Endothelial cell of umbilical vein (primary cell): ENCODE data around the gene UPP2. TPM values are rescaled to one million over a fixed set of nuclear protein-coding genes. Genes with fewer than 3 reads are reported as not detected.

Source experiments
- BruUV-seq: library from RNA; stranded (reverse); fragments of 400-500 nt; replicated peaks from 2 replicates; lab custom pipeline; 2021; lab: Mats Ljungman, UMichigan
- CTCF ChIA-PET: fragments of 300-600, 350-600 bp; sonication (Branson Sonifier 250); formaldehyde crosslinking; loops from one replicate; lab custom pipeline; 2021; ENCODE audit warnings: antibody characterized with exemption, inconsistent platforms; lab: Charles Lee
- POLR2A ChIA-PET: fragments of 300-600, 350-600 bp; sonication (Branson Sonifier 250); formaldehyde crosslinking; loops from one replicate; lab custom pipeline; 2021; ENCODE audit warnings: antibody characterized with exemption, inconsistent platforms; lab: Charles Lee
- DNase-seq: peaks from one replicate; pipeline ENCODE4 v3.0.0-alpha.2; 2011; ENCODE audit warnings: low read depth, low spot score
- FAIRE-seq: peaks from 2 replicates; lab custom pipeline; 2011; peaks lifted over from hg19 to GRCh38; lab: Jason Lieb, UNC
- H2AFZ ChIP-seq: 2 replicates; pipeline ENCODE4 v1.6.0; 2012; ENCODE audit warnings: low read depth, low read length, control low read depth, inconsistent platforms
- H3K27ac ChIP-seq: 2 replicates; pipeline ENCODE4 v1.5.1; 2011; ENCODE audit warnings: low read depth, mild to moderate bottlenecking, control low read depth, low read length, moderate library complexity; ENCODE audit not compliant: insufficient read depth
- H3K27me3 ChIP-seq, 2 experiments: 2 replicates each; pipeline versions ENCODE4 v1.6.0 to v1.6.1; 2011; ENCODE audit warnings: low read length in 2 of 2, mixed read lengths in 1 of 2; ENCODE audit not compliant: control insufficient read depth in 2 of 2, insufficient read depth in 2 of 2
- H3K36me3 ChIP-seq, 2 experiments: 2 replicates in 1 of 2; 3 replicates in 1 of 2; pipeline ENCODE4 v1.5.1; 2011; ENCODE audit warnings: low read length in 2 of 2, mild to moderate bottlenecking in 1 of 2, moderate library complexity in 1 of 2; ENCODE audit not compliant: control insufficient read depth in 2 of 2, insufficient read depth in 2 of 2; ENCODE audit errors: extremely low read depth in 1 of 2
- H3K4me1 ChIP-seq: 3 replicates; pipeline ENCODE4 v1.5.1; 2011; ENCODE audit warnings: mild to moderate bottlenecking, low read length; ENCODE audit not compliant: control insufficient read depth, insufficient read depth; ENCODE audit errors: extremely low read depth
- H3K4me2 ChIP-seq: 2 replicates; pipeline ENCODE4 v1.6.1; 2011; ENCODE audit warnings: low read length, control low read depth, mixed read lengths; ENCODE audit not compliant: insufficient read depth
- H3K4me3 ChIP-seq, 3 experiments: fragments of 200-600 bp in 1 of 3; sonication (generic), shearing (Covaris generic) in 1 of 3; replicated peaks in 1 of 3; 2 replicates each; pipeline ENCODE4 v1.5.1; 2011 to 2016; ENCODE audit warnings: control low read depth in 3 of 3, low read length in 3 of 3, mild to moderate bottlenecking in 2 of 3, inconsistent platforms in 1 of 3, low read depth in 1 of 3, moderate library complexity in 1 of 3; ENCODE audit not compliant: insufficient read depth in 1 of 3
- H3K79me2 ChIP-seq: 2 replicates; pipeline ENCODE4 v1.6.0; 2012; ENCODE audit warnings: low read length, inconsistent platforms; ENCODE audit not compliant: control insufficient read depth, insufficient read depth
- H3K9ac ChIP-seq: replicated peaks from 2 replicates; pipeline ENCODE3; 2011; ENCODE audit warnings: low read length, control low read depth; ENCODE audit not compliant: insufficient read depth; ENCODE audit errors: extremely low read depth
- H3K9me1 ChIP-seq: replicated peaks from 3 replicates; pipeline ENCODE4 v1.6.0; 2011; ENCODE audit warnings: mild to moderate bottlenecking, low read length; ENCODE audit not compliant: control insufficient read depth, insufficient read depth; ENCODE audit errors: extremely low read depth
- H3K9me3 ChIP-seq: replicated peaks from 2 replicates; pipeline ENCODE4 v1.5.1; 2012; ENCODE audit warnings: low read length, inconsistent platforms; ENCODE audit not compliant: control insufficient read depth, insufficient read depth
- H4K20me1 ChIP-seq: replicated peaks from 2 replicates; pipeline ENCODE3; 2011; ENCODE audit warnings: mild to moderate bottlenecking, low read length; ENCODE audit not compliant: control insufficient read depth, insufficient read depth; ENCODE audit errors: extremely low read depth
- FOS ChIP-seq: IDR thresholded peaks from 2 replicates; pipeline ENCODE4 v1.6.1; 2011; ENCODE audit warnings: mild to moderate bottlenecking, low read length, moderate library complexity, borderline replicate concordance; ENCODE audit not compliant: insufficient read depth
- POLR2AphosphoS5 ChIP-seq: IDR thresholded peaks from 2 replicates; pipeline ENCODE4 v1.6.1; 2012; ENCODE audit warnings: low read depth, mild to moderate bottlenecking, control low read depth, low read length, moderate library complexity; ENCODE audit not compliant: insufficient read depth
- dilution Hi-C: fragments of 300-500 bp; cut with MboI; formaldehyde crosslinking; loops from one replicate; pipeline ENCODE4 v1.15.0; 2019; ENCODE audit warnings: low sequenced_read_pairs; ENCODE audit not compliant: extremely low pct_ligation_motif_present
- intact Hi-C: fragments of 100-400 bp; cut with micrococcal nuclease; formaldehyde crosslinking; loops from one replicate; pipeline ENCODE4 v1.10.0; 2022
- polyA plus RNA-seq, 4 experiments: library from polyadenylated mRNA; depleted of rRNA in 3 of 4; stranded (reverse) in 3 of 4; unstranded in 1 of 4; fragments of >200 nt; gene quantifications; 2 replicates each; pipeline versions ENCODE4 v1.2.1 to v1.2.3, GENCODE V29; 2011 to 2012; ENCODE audit warnings: missing spikeins in 1 of 4
- total RNA-seq: library from RNA; stranded (reverse); gene quantifications from 2 replicates; pipeline ENCODE4 v1.2.3, GENCODE V29; 2021
- TF ChIP-seq, protein P1 (sequence below): IDR thresholded peaks from 2 replicates; pipeline ENCODE4 v1.6.1; 2011; ENCODE audit not compliant: insufficient read depth, insufficient read length

The UPP2 gene
- total and polyA plus RNA-seq, 2 donors (not counting 3 experiments of a cell fraction or from before 2014, with no cell fraction given), result not detected

DNA sequence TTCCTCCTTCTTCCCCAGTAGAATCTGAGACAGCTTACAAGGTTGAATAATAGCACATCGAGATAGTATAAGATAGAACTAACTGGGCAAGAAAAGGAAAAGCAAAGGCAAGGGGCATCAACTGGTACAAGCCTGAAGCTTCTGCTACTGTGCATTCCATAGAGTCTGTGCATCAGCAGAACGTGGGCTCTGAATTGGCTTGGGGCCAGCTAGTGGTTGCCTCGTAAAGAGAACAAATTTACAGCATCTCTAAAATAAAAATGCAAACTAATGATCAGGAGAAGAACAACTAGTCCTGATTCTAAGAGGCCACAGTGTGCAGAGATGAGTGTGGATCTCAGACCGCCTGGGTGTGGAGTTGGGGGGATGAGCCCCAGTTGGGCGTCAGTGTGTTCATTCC, 36.6 kb downstream of the UPP2 start:
- Histone ChIP-seq H3K4me1 (no peaks in the 10 kb centered on the region), H3K27me3 (peaks cover 1 to 4% of the 10 kb centered on the region in 2 experiments), H4K20me1 (no peaks in the 10 kb centered on the region), H3K9ac (no peak overlapping the region), H3K9me1 (no peaks in the 10 kb centered on the region), H3K9me3 (no peaks in the 10 kb centered on the region), H3K4me2 (no peak overlapping the region), H2AFZ (no peak overlapping the region), H3K36me3 (no peaks in the 10 kb centered on the region), H3K4me3 (no peak overlapping the region), H3K27ac (no peak overlapping the region), H3K79me2 (no peaks in the 10 kb centered on the region)
- no TSS peak for BruUV-seq
- TF ChIP-seq, protein P1, sequence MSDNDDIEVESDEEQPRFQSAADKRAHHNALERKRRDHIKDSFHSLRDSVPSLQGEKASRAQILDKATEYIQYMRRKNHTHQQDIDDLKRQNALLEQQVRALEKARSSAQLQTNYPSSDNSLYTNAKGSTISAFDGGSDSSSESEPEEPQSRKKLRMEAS, result no peak
- TF ChIP-seq POLR2AphosphoS5, result no peak
- intact Hi-C loops, result no loop called here
- CTCF ChIA-PET, result interaction anchor here (1.0 kb wide), 1 partner anchor 114 kb away, joined by 3 read pairs; no protein-coding TSS in a partner anchor
- dilution Hi-C loops, result no loop called here
- DNase-seq (no peak), FAIRE-seq (no peak)
- POLR2A ChIA-PET, result no interaction called here

DNA sequence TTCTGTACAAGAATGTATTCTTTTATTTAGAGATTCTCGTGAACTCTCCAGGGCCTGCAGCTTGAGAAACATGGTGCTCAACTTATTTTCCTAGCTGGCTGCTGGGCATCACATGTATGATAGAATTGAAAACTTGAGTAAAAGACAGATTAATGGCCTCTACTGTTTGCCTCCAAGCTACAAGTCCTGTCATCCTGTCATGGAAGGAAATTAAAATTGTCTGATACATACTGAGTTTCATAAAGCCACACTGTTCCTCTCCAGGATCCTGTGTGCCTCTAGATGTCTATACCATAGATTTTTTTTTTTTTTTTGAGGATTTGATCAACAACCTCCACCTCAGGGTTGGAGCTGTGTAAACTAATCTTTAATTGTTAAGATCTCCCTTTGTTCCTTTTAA, 38.5 kb downstream of the UPP2 start:
- H3K9ac ChIP-seq, result no peak overlapping the region
- CTCF ChIA-PET, result no interaction called here
- H3K27me3 ChIP-seq, result peaks cover 1 to 4% of the 10 kb centered on the region in 2 experiments

More for the DNA sequence above, 38.5 kb downstream of the UPP2 start:
- Histone ChIP-seq H3K9me3 (no peaks in the 10 kb centered on the region), H4K20me1 (no peaks in the 10 kb centered on the region), H3K4me1 (no peaks in the 10 kb centered on the region), H3K9me1 (no peaks in the 10 kb centered on the region), H3K4me2 (no peak overlapping the region), H3K79me2 (no peaks in the 10 kb centered on the region), H2AFZ (no peak overlapping the region), H3K27ac (no peak overlapping the region), H3K36me3 (no peaks in the 10 kb centered on the region), H3K4me3 (no peak overlapping the region)
- dilution Hi-C loops, result no loop called here
- BruUV-seq, result no TSS peak
- DNase-seq, result no peak
- no peak for FAIRE-seq
- TF ChIP-seq FOS, result no peak
- POLR2A ChIA-PET, result no interaction called here
- intact Hi-C loops, result no loop called here
